HepG2 (cell line): Measurements from ENCODE around the gene BEAN1. TPM values are rescaled to one million over a fixed set of nuclear protein-coding genes. Genes with fewer than 3 reads are reported as not detected.

Experiments used
- GTF2F1 ChIP-seq: fragments of 150-350 bp; IDR thresholded peaks from 2 replicates; pipeline ENCODE4 v1.6.1; 2014; ENCODE audit warnings: low read length
- GTF3A ChIP-seq: sonication (generic); formaldehyde crosslinking; conservative IDR thresholded peaks from 2 replicates; pipeline ENCODE4 v1.4.0; 2020; ENCODE audit warnings: mild to moderate bottlenecking, missing genetic modification reagents
- KDM5B ChIP-seq: sonication (generic); formaldehyde crosslinking; IDR thresholded peaks from 2 replicates; pipeline ENCODE4 v1.4.0; 2020; ENCODE audit warnings: missing genetic modification reagents, mild to moderate bottlenecking, borderline replicate concordance
- LCORL ChIP-seq, 2 experiments: fragments of 450-650 bp in 1 of 2; sonication (generic) in 1 of 2; formaldehyde crosslinking in 1 of 2; IDR thresholded peaks; 2 replicates each; pipeline versions ENCODE4 v1.5.0 to v1.6.1; 2017 to 2020; ENCODE audit warnings: antibody characterized with exemption in 1 of 2, missing genetic modification reagents in 1 of 2
- MIER3 ChIP-seq: IDR thresholded peaks from 2 replicates; pipeline ENCODE4 v1.6.1; 2016; ENCODE audit warnings: missing compliant biosample characterization, borderline replicate concordance
- MTF1 ChIP-seq: sonication (generic); formaldehyde crosslinking; IDR thresholded peaks from 2 replicates; pipeline ENCODE4 v1.5.0; 2020; ENCODE audit warnings: missing genetic modification reagents
- RARA ChIP-seq: IDR thresholded peaks from 2 replicates; pipeline ENCODE4 v1.6.1; 2016; ENCODE audit warnings: missing genetic modification reagents, missing compliant biosample characterization
- RBM39 ChIP-seq: fragments of 200-400 bp; formaldehyde crosslinking; IDR thresholded peaks from one replicate; pipeline ENCODE4 v1.6.1; 2018; ENCODE audit warnings: antibody characterized with exemption, mild to moderate bottlenecking, low read depth, low read length; ENCODE audit not compliant: poor library complexity, severe bottlenecking
- SOX13 ChIP-seq, 3 experiments: fragments of 450-650 bp in 1 of 3; sonication (generic) in 1 of 3; formaldehyde crosslinking in 1 of 3; IDR thresholded peaks in 2 of 3; conservative IDR thresholded peaks in 1 of 3; 2 replicates each; pipeline versions ENCODE4 v1.5.0 to v1.6.1; 2016 to 2020; ENCODE audit warnings: antibody characterized with exemption in 1 of 3, mild to moderate bottlenecking in 1 of 3, missing compliant biosample characterization in 1 of 3, missing genetic modification reagents in 1 of 3, moderate library complexity in 1 of 3
- YEATS4 ChIP-seq: sonication (generic); formaldehyde crosslinking; IDR thresholded peaks from 2 replicates; pipeline ENCODE4 v1.4.0; 2020; ENCODE audit warnings: missing genetic modification reagents, borderline replicate concordance
- ZIK1 ChIP-seq: sonication (generic); formaldehyde crosslinking; IDR thresholded peaks from 2 replicates; pipeline ENCODE4 v1.5.0; 2020; ENCODE audit warnings: mild to moderate bottlenecking, low read depth, missing genetic modification reagents, borderline replicate concordance
- ZNF225 ChIP-seq: sonication (generic); formaldehyde crosslinking; IDR thresholded peaks from 2 replicates; pipeline ENCODE4 v1.4.0; 2020; ENCODE audit warnings: mild to moderate bottlenecking, missing genetic modification reagents
- ZNF460 ChIP-seq: sonication (generic); formaldehyde crosslinking; IDR thresholded peaks from 2 replicates; pipeline ENCODE4 v1.5.1; 2020; ENCODE audit warnings: missing genetic modification reagents, mild to moderate bottlenecking, borderline replicate concordance
- ZNF562 ChIP-seq: sonication (generic); formaldehyde crosslinking; IDR thresholded peaks from 2 replicates; pipeline ENCODE4 v1.8.0; 2022; ENCODE audit warnings: missing genetic modification reagents, borderline replicate concordance
- ZZZ3 ChIP-seq: sonication (generic); formaldehyde crosslinking; IDR thresholded peaks from 2 replicates; pipeline ENCODE4 v1.4.0; 2020; ENCODE audit warnings: missing genetic modification reagents, mild to moderate bottlenecking, borderline replicate concordance
- polyA plus RNA-seq, 8 experiments: library from polyadenylated mRNA; depleted of rRNA in 3 of 8; stranded (reverse) in 7 of 8; unstranded in 1 of 8; fragments of >200 nt; fragmentation: Illumina TruSeq in 4 of 8; extraction: Trizol in 4 of 8; gene quantifications; 2 replicates each; pipeline versions ENCODE4 v1.2.1 to v1.2.3, GENCODE V29; 2011 to 2016; ENCODE audit warnings: low read depth in 4 of 8, missing spikeins in 1 of 8, mixed read lengths in 1 of 8; ENCODE audit not compliant: insufficient read depth in 1 of 8
- total RNA-seq, 5 experiments: library from RNA; depleted of rRNA; stranded (reverse); fragments of >200 nt; fragmentation: Illumina TruSeq; extraction: Trizol; gene quantifications; 2 replicates each; pipeline ENCODE4 v1.2.3, GENCODE V29; 2016; ENCODE audit warnings: low read depth in 1 of 5
- TF ChIP-seq, protein P1 (sequence below): sonication (generic); formaldehyde crosslinking; IDR thresholded peaks from 2 replicates; pipeline ENCODE4 v1.5.1; 2020; ENCODE audit warnings: missing genetic modification reagents, mild to moderate bottlenecking, borderline replicate concordance
- TF ChIP-seq, protein P2 (sequence below): sonication (generic); formaldehyde crosslinking; IDR thresholded peaks from 2 replicates; pipeline ENCODE4 v1.5.0; 2020; ENCODE audit warnings: mild to moderate bottlenecking, low read depth, missing genetic modification reagents, borderline replicate concordance
- TF ChIP-seq, protein P3 (sequence below): sonication (generic); formaldehyde crosslinking; IDR thresholded peaks from 2 replicates; pipeline ENCODE4 v1.5.1; 2020; ENCODE audit warnings: missing genetic modification reagents, mild to moderate bottlenecking, borderline replicate concordance
- TF ChIP-seq, protein P4 (sequence below): sonication (generic); formaldehyde crosslinking; IDR thresholded peaks from 2 replicates; pipeline ENCODE4 v1.5.0; 2020; ENCODE audit warnings: missing genetic modification reagents, mild to moderate bottlenecking, borderline replicate concordance
- TF ChIP-seq, protein P5 (sequence below): sonication (generic); formaldehyde crosslinking; IDR thresholded peaks from 2 replicates; pipeline ENCODE4 v1.4.0; 2020; ENCODE audit warnings: mild to moderate bottlenecking, low read depth, missing genetic modification reagents

Gene BEAN1
- total and polyA plus RNA-seq, 2 of the 13 experiments (the other 11 are each of a cell fraction or from before 2014, with no cell fraction given), result 0.53 to 1.4 TPM

DNA sequence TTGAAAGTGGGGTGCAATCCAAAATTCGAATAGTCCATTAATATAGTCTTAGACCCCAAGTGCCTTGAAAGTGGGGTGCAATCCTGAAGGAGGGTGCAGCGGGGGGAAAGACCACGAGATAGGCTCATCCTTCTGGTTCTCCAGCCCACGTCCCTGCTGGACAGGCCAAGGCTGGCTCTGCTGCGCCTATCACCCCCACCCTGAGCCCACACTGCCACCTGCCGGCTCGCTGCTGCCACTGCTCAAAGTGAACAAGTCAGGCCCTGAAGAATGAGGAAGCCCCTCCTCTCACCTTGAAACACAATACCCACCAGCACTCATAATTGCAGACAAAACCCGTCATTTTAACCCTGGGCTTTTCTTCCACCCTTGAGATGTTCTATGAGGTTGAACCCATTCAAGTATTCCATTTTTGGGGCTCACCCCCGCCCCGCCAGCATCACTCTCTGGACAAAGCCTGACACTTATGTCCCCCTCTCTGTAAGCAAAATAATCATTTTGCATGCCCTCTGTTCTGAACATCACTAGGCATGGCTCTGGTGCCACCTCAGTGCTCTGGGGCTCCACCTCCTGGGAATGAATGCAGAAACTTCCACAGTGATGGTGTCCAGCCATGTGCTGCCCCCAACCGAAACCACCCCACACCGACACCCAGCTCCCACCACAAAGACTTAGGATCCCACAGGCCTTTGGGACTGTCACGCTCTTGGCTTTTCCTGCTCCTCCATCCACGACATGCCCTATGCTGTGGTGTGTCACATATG lies 56.8 kb downstream of the BEAN1 start (continued):
- TF ChIP-seq KDM5B, result 0 out of 2 replicates have a peak, but pooled peaks have one; percentile 38
- no peak for TF ChIP-seq YEATS4 (CRISPR knock-in tag)
- no peak for TF ChIP-seq ZNF225 (CRISPR knock-in tag)
- TF ChIP-seq, protein P1, sequence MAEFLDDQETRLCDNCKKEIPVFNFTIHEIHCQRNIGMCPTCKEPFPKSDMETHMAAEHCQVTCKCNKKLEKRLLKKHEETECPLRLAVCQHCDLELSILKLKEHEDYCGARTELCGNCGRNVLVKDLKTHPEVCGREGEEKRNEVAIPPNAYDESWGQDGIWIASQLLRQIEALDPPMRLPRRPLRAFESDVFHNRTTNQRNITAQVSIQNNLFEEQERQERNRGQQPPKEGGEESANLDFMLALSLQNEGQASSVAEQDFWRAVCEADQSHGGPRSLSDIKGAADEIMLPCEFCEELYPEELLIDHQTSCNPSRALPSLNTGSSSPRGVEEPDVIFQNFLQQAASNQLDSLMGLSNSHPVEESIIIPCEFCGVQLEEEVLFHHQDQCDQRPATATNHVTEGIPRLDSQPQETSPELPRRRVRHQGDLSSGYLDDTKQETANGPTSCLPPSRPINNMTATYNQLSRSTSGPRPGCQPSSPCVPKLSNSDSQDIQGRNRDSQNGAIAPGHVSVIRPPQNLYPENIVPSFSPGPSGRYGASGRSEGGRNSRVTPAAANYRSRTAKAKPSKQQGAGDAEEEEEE (CRISPR knock-in tag), result no peak
- TF ChIP-seq MIER3 (CRISPR knock-in tag), result no peak
- TF ChIP-seq, protein P2, sequence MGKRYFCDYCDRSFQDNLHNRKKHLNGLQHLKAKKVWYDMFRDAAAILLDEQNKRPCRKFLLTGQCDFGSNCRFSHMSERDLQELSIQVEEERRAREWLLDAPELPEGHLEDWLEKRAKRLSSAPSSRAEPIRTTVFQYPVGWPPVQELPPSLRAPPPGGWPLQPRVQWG, result no peak
- no peak for TF ChIP-seq SOX13 (IDR thresholded peaks at IDR 0.05)
- no peak for TF ChIP-seq SOX13 (CRISPR knock-in tag; conservative IDR thresholded peaks at IDR 0.05 in 1 of 2, IDR thresholded peaks at IDR 0.05 in 1 of 2)
- TF ChIP-seq, protein P3, sequence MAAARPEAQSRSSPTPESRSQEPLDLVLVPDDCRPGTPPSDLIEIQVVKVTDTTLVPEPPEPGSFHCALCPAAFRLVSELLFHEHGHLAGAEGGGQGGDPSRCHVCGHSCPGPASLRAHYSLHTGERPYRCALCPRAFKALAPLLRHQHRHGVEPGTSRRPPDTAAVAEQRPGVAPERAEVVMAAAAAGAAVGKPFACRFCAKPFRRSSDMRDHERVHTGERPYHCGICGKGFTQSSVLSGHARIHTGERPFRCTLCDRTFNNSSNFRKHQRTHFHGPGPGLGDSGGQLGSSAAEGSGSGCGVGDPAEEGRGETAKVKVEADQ, result no peak
- no peak for TF ChIP-seq MTF1
- TF ChIP-seq LCORL (IDR thresholded peaks at IDR 0.05), result no peak
- no peak for TF ChIP-seq LCORL (CRISPR knock-in tag; IDR thresholded peaks at IDR 0.05)
- TF ChIP-seq ZNF460, result no peak
- no peak for TF ChIP-seq GTF2F1
- no peak for TF ChIP-seq GTF3A (CRISPR knock-in tag)
- no peak for TF ChIP-seq RARA (CRISPR knock-in tag)
- TF ChIP-seq, protein P4, sequence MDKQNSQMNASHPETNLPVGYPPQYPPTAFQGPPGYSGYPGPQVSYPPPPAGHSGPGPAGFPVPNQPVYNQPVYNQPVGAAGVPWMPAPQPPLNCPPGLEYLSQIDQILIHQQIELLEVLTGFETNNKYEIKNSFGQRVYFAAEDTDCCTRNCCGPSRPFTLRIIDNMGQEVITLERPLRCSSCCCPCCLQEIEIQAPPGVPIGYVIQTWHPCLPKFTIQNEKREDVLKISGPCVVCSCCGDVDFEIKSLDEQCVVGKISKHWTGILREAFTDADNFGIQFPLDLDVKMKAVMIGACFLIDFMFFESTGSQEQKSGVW, result no peak
- TF ChIP-seq, protein P5, sequence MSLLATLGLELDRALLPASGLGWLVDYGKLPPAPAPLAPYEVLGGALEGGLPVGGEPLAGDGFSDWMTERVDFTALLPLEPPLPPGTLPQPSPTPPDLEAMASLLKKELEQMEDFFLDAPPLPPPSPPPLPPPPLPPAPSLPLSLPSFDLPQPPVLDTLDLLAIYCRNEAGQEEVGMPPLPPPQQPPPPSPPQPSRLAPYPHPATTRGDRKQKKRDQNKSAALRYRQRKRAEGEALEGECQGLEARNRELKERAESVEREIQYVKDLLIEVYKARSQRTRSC (CRISPR knock-in tag), result no peak
- TF ChIP-seq ZNF562 (CRISPR knock-in tag), result no peak
- TF ChIP-seq ZZZ3 (CRISPR knock-in tag), result no peak
- TF ChIP-seq RBM39, result no peak
- peak; percentile 61; the same call in 1 of the 2 replicates for TF ChIP-seq ZIK1 (CRISPR knock-in tag)
